HUES64 (cell line): ENCODE data around the gene SNRNP200.

ENCODE experiments used
- H3K27ac ChIP-seq: 2 replicates; pipeline ENCODE4 v1.7.0; 2013; ENCODE audit warnings: low read depth, low read length, inconsistent platforms
- H3K27me3 ChIP-seq: 2 replicates; pipeline ENCODE4 v1.6.1; 2013; ENCODE audit warnings: mild to moderate bottlenecking, low read length; ENCODE audit not compliant: insufficient read depth
- H3K36me3 ChIP-seq: 2 replicates; pipeline ENCODE4 v1.6.1; 2013; ENCODE audit warnings: mild to moderate bottlenecking, low read length; ENCODE audit not compliant: insufficient read depth
- H3K4me1 ChIP-seq: 2 replicates; pipeline ENCODE4 v1.6.1; 2013; ENCODE audit warnings: mild to moderate bottlenecking, low read length, moderate library complexity; ENCODE audit not compliant: insufficient read depth
- H3K4me3 ChIP-seq: 2 replicates; pipeline ENCODE4 v1.5.1; 2013; ENCODE audit warnings: mild to moderate bottlenecking, low read length, moderate library complexity
- H3K9ac ChIP-seq: 2 replicates; pipeline ENCODE4 v1.6.1; 2013; ENCODE audit warnings: mild to moderate bottlenecking, low read depth, low read length
- H3K9me3 ChIP-seq: 2 replicates; pipeline ENCODE4 v1.6.1; 2013; ENCODE audit warnings: low read depth, low read length; ENCODE audit not compliant: insufficient read depth
- WGBS: fragments of 150-250, 120-280 bp; methylation state at CpG from one replicate; pipeline ENCODE4 v1.1.7; 2013; ENCODE audit warnings: missing lambda C conversion rate; 5-methylcytosine and 5-hydroxymethylcytosine counted together

The SNRNP200 gene

GRCh38 chr2:96248624-96249023 is 56.7 kb downstream of the SNRNP200 start:
- H3K27ac ChIP-seq, result no peak overlapping the region
- peaks cover 7% of the 10 kb centered on the region for H3K36me3 ChIP-seq
- WGBS, result 95% methylated on average over 4 of the region's 4 CpGs

GRCh38 chr2:96247896-96248295 is 57.5 kb downstream of the SNRNP200 start:
- Histone ChIP-seq H3K27ac (no peak overlapping the region), H3K4me1 (no peaks in the 10 kb centered on the region), H3K9ac (no peak overlapping the region), H3K9me3 (no peaks in the 10 kb centered on the region), H3K4me3 (no peak overlapping the region), H3K27me3 (no peaks in the 10 kb centered on the region), H3K36me3 (peaks cover under 1% of the 10 kb centered on the region)
- 100% methylated on average over 5 of the region's 5 CpGs for WGBS

More at GRCh38 chr2:96248624-96249023, 56.7 kb downstream of the SNRNP200 start:
- Histone ChIP-seq H3K9me3 (no peaks in the 10 kb centered on the region), H3K9ac (no peak overlapping the region), H3K27me3 (no peaks in the 10 kb centered on the region), H3K4me1 (no peaks in the 10 kb centered on the region), H3K4me3 (no peak overlapping the region)

- Histone ChIP-seq H3K4me1 (no peaks in the 10 kb centered on the region), H3K36me3 (no peaks in the 10 kb centered on the region), H3K9ac (no peak overlapping the region), H3K27me3 (no peaks in the 10 kb centered on the region), H3K27ac (no peak overlapping the region), H3K4me3 (no peak overlapping the region), H3K9me3 (no peaks in the 10 kb centered on the region)
- 92% methylated on average over 3 of the region's 3 CpGs for WGBS
Observed at GRCh38 chr2:96247009-96247408, 58.3 kb downstream of the SNRNP200 start.

GRCh38 chr2:96245609-96246390 is 59.5 kb downstream of the SNRNP200 start:
- Histone ChIP-seq H3K9me3 (no peaks in the 10 kb centered on the region), H3K4me1 (peaks cover 6% of the 10 kb centered on the region; the same call in 1 of the 2 replicates), H3K4me3 (no peak overlapping the region), H3K27ac (no peak overlapping the region), H3K9ac (no peak overlapping the region), H3K27me3 (no peaks in the 10 kb centered on the region), H3K36me3 (no peaks in the 10 kb centered on the region)
- WGBS, result 91% methylated on average over 8 of the region's 8 CpGs

GRCh38 chr2:96243843-96244242 is 61.5 kb downstream of the SNRNP200 start:
- Histone ChIP-seq H3K9ac (no peak overlapping the region), H3K9me3 (no peaks in the 10 kb centered on the region), H3K27ac (no peak overlapping the region), H3K4me3 (no peak overlapping the region), H3K4me1 (peaks cover 6% of the 10 kb centered on the region; the same call in 1 of the 2 replicates), H3K36me3 (no peaks in the 10 kb centered on the region), H3K27me3 (no peaks in the 10 kb centered on the region)
- WGBS, result 96% methylated on average over 5 of the region's 5 CpGs

GRCh38 chr2:96241900-96242611 is 63.3 kb downstream of the SNRNP200 start:
- Histone ChIP-seq H3K9ac (no peak overlapping the region), H3K36me3 (no peaks in the 10 kb centered on the region), H3K4me1 (peaks cover 6% of the 10 kb centered on the region; the same call in 1 of the 2 replicates), H3K27me3 (no peaks in the 10 kb centered on the region), H3K4me3 (no peak overlapping the region), H3K27ac (no peak overlapping the region), H3K9me3 (no peaks in the 10 kb centered on the region)
- WGBS, result 89% methylated on average over 4 of the region's 5 CpGs

- Histone ChIP-seq H3K27ac (no peak overlapping the region), H3K9me3 (no peaks in the 10 kb centered on the region), H3K36me3 (no peaks in the 10 kb centered on the region), H3K4me3 (no peak overlapping the region), H3K27me3 (no peaks in the 10 kb centered on the region), H3K4me1 (peaks cover 6% of the 10 kb centered on the region; the same call in 1 of the 2 replicates), H3K9ac (no peak overlapping the region)
- 67% methylated on average over 2 of the region's 2 CpGs for WGBS
Observed at GRCh38 chr2:96241227-96241626, 64.1 kb downstream of the SNRNP200 start.

GRCh38 chr2:96240341-96241038 is 64.9 kb downstream of the SNRNP200 start:
- no peak overlapping the region for H3K4me3 ChIP-seq
- H3K27me3 ChIP-seq, result no peaks in the 10 kb centered on the region
- no peaks in the 10 kb centered on the region for H3K36me3 ChIP-seq
- no peak overlapping the region; the same call in 1 of the 2 replicates for H3K9ac ChIP-seq
- WGBS, result 94% methylated on average over 8 of the region's 9 CpGs
- peaks cover 6% of the 10 kb centered on the region; the same call in 1 of the 2 replicates for H3K4me1 ChIP-seq
- H3K27ac ChIP-seq, result no peak overlapping the region
- H3K9me3 ChIP-seq, result no peaks in the 10 kb centered on the region

GRCh38 chr2:96239745-96240264 is 65.5 kb downstream of the SNRNP200 start:
- no peak overlapping the region for H3K9ac ChIP-seq
- H3K27ac ChIP-seq, result no peak overlapping the region
- H3K9me3 ChIP-seq, result no peaks in the 10 kb centered on the region
- H3K4me3 ChIP-seq, result no peak overlapping the region
- WGBS, result 93% methylated on average over 9 of the region's 9 CpGs
- no peaks in the 10 kb centered on the region for H3K36me3 ChIP-seq
- no peaks in the 10 kb centered on the region for H3K27me3 ChIP-seq
- H3K4me1 ChIP-seq, result peaks cover 6% of the 10 kb centered on the region; the same call in 1 of the 2 replicates

- Histone ChIP-seq H3K27ac (no peak overlapping the region), H3K9me3 (no peaks in the 10 kb centered on the region), H3K36me3 (no peaks in the 10 kb centered on the region), H3K9ac (no peak overlapping the region), H3K27me3 (no peaks in the 10 kb centered on the region), H3K4me1 (peaks cover 6% of the 10 kb centered on the region; the same call in 1 of the 2 replicates), H3K4me3 (no peak overlapping the region)
- 96% methylated on average over 3 of the region's 3 CpGs for WGBS
Observed at GRCh38 chr2:96239091-96239490, 66.3 kb downstream of the SNRNP200 start.

GRCh38 chr2:96238266-96238665 is 67.1 kb downstream of the SNRNP200 start:
- Histone ChIP-seq H3K9ac (no peak overlapping the region), H3K27ac (no peak overlapping the region), H3K9me3 (no peaks in the 10 kb centered on the region), H3K36me3 (no peaks in the 10 kb centered on the region), H3K4me3 (no peak overlapping the region), H3K4me1 (peaks cover 6% of the 10 kb centered on the region; the same call in 1 of the 2 replicates), H3K27me3 (no peaks in the 10 kb centered on the region)
- 89% methylated on average over 2 of the region's 3 CpGs for WGBS
